Right ventricle myocardium superior (tissue), 1 donor: Measurements from ENCODE around the gene DMGDH. TPM values are rescaled to one million over a fixed set of nuclear protein-coding genes. Genes with fewer than 3 reads are reported as not detected.

Experiments used
- ATAC-seq: fragments of 200-7000 bp; cut with Tn5 transposase; one replicate; pipeline ENCODE4 v1.9.1; 2020; ENCODE audit warnings: mild to moderate bottlenecking; ENCODE audit not compliant: poor library complexity
- DNase-seq: peaks from one replicate; pipeline ENCODE4 v3.0.0-alpha.2; 2020
- intact Hi-C: fragments of 100-400 bp; cut with DNase I; formaldehyde crosslinking; loops from one replicate; pipeline ENCODE4 v1.11.2; 2022
- total RNA-seq: library from RNA; stranded (reverse); fragmentation: NEBNext Ultra II Directional; extraction: Animal tissue kit (Norgen Biotek cat#: 25700); gene quantifications from one replicate; pipeline ENCODE4 v1.2.1, GENCODE V29; 2021
- donor health status: DM: no; HTN: yes; CAD: no; lungs with severe emphysema.

Gene DMGDH
- total RNA-seq, 1 donor from 2014 or later, result 2.2 TPM

GRCh38 chr5:79075646-79076426 is 6.4 kb upstream of the DMGDH start:
- peak; percentile 46 for DNase-seq
- intact Hi-C loops, result no loop called here
- peak; percentile 87 for ATAC-seq

GRCh38 chr5:79074641-79075040 is 5.2 kb upstream of the DMGDH start:
- ATAC-seq, result no peak

DNA sequence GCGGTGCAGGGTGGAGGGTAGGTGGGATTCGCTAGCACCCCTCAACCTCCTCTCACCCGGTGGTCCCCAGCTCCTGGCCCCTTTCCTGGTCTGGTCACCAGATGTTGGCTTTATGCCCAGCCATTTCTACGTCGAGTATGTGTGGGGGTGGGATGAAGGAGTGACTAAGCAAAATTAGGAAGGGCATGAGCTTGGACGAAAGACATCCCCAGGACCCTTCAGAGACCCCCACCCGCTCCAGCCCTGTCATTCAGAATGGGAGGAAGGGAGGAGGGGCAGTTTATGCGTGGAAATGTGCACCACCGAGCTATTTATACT is 835 bp upstream of the DMGDH start:
- no peak for DNase-seq
- peak; percentile 45 for ATAC-seq
- intact Hi-C loops, result no loop called here

More at GRCh38 chr5:79074641-79075040, 5.2 kb upstream of the DMGDH start:
- no peak for DNase-seq
- intact Hi-C loops, result no loop called here

DNA sequence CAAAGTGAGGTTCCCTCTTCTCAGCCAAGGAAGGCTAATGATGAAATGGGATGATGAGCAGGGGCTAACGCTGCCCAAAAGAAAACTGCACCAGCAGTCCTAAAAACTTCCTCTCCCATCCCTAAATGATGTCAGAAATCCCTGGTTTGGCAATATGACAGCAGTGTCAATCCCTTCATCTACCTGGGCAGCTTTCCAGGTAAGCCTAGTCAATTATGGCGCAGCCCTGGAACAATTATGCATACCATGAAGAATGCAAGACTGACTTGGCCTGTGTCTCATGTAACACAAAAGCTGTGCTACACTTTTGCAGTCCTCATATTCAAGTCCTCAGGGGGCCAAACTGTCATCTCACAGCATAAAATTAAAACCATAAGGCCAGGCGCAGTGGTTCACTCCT is 7.0 kb downstream of the DMGDH start:
- intact Hi-C loops, result no loop called here

GRCh38 chr5:79059674-79060073 is 9.8 kb downstream of the DMGDH start:
- intact Hi-C loops, result no loop called here
- DNase-seq (no peak), ATAC-seq (no peak)

More for the DNA sequence above, 7.0 kb downstream of the DMGDH start:
- DNase-seq (no peak), ATAC-seq (no peak)

DNA sequence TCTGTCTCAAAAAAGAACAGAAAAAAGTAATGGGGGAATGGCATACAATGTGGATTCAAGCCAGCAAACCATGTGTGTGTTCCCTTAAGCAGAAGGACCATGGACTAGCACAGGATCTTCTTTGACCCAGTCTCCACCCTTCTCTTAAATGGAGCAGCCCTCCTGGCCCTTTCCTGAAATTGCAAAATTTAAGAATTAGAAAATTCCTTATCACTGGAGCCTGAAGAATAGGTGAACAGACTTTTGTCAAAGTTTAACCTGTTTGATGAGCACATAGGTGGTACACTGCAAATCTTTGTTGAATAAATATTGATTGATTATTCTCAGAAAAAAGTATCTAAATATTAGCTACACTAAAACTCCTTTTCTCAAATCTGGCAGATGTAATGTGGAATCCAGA is 12.6 kb downstream of the DMGDH start:
- intact Hi-C loops, result no loop called here

DNA sequence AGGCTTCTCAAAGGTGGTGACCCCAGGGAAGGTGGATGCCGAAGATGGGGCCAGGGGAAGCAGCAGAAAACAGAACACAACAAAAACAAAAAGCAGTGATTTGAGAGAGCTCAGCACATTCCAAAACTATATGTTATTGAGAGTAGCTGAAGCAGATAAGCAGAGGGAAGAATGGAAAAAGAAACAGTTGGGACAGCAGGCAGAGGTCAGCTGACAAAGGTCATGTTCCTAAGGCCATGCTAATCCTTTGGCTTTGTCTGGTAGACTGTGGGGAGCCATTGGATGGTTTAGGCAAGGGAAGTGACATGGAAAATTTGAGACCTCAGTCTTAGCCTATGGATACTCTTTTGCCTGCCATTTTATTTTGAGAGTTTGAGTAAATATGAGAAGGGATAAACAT is 14.5 kb downstream of the DMGDH start:
- no peak for ATAC-seq
- intact Hi-C loops, result no loop called here
- DNase-seq, result no peak

More for the DNA sequence above, 12.6 kb downstream of the DMGDH start:
- DNase-seq, result no peak
- no peak for ATAC-seq

- intact Hi-C loops, result no loop called here
- ATAC-seq, result no peak
- no peak for DNase-seq
Measured at GRCh38 chr5:79053321-79053720, 16.2 kb downstream of the DMGDH start.

GRCh38 chr5:79050498-79050897 is 19.0 kb downstream of the DMGDH start:
- DNase-seq (no peak), ATAC-seq (no peak)
- intact Hi-C loops, result no loop called here

GRCh38 chr5:79048437-79048836 is 21.0 kb downstream of the DMGDH start:
- DNase-seq (no peak), ATAC-seq (no peak)
- intact Hi-C loops, result no loop called here

GRCh38 chr5:79047199-79047598 is 22.3 kb downstream of the DMGDH start:
- DNase-seq, result no peak
- intact Hi-C loops, result no loop called here
- ATAC-seq, result no peak

DNA sequence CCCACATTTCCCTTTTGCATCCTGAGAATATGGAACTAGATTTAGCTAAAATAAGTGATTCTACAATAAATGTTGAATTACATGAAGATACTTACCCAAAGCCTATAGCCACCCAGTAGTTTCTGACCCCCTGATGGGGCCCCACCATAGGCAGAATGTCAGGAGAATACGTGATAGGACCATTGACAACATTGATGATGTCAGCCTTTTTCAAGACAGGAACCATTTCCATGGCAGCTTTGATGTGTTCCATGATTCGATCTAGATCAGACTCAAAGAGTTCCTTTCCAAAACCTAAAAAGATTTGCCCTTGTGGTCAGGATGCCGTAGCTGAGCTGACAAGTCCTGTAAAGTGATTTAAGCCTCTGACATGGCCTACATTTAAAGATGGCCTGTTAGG is 27.3 kb downstream of the DMGDH start:
- DNase-seq (no peak), ATAC-seq (no peak)
- intact Hi-C loops, result no loop called here

DNA sequence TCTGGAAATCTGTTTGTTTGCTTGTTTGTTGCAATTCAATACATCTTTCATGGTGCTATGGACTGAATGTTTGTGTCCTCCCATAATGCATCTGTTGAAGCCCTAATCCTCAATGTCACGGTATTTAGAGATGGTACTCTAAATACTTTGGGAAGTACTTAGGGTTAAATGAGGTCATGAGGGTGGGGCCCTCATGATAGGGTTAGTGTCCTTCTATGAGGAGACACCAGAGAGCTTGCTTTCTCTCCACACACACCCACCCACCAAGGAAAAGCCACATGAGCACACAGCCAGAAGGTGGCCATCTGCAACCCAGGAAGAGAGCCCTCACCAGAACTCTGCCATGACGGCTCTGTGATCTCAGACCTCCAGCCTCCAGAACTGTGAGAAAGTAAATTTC is 32.7 kb downstream of the DMGDH start:
- DNase-seq (no peak), ATAC-seq (no peak)
- intact Hi-C loops, result no loop called here

GRCh38 chr5:79035237-79035636 is 34.2 kb downstream of the DMGDH start:
- intact Hi-C loops, result no loop called here
- DNase-seq, result no peak
- no peak for ATAC-seq

DNA sequence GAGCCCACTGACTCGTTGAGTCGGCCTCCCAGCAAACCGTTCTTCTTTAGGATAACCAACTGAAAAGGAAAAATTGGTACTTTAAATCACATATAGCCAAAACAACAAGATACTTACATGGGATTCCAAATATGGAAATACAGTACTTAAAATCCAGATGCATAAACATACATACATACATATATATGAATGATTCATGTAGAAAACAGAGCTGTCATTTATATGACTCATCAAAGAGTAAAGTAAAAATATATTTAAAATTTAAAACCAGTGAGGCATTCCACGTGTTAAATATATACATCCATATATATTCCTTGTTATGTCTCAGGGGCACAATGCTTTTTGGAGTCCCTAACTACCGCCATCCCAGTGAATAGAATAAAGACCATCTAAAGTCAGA is 36.7 kb downstream of the DMGDH start:
- DNase-seq (no peak), ATAC-seq (no peak)
- intact Hi-C loops, result loop anchor here (5.0 kb wide), 1 partner anchor 85 kb away; no protein-coding TSS in a partner anchor

- ATAC-seq, result no peak
- intact Hi-C loops, result loop anchor here (5.0 kb wide), 1 partner anchor 85 kb away; no protein-coding TSS in a partner anchor
- no peak for DNase-seq
Measured at GRCh38 chr5:79032031-79032695, 37.3 kb downstream of the DMGDH start.

GRCh38 chr5:79031485-79031867 is 38.0 kb downstream of the DMGDH start:
- intact Hi-C loops, result loop anchor here (5.0 kb wide), 1 partner anchor 86 kb away; no protein-coding TSS in a partner anchor
- ATAC-seq (no peak), DNase-seq (no peak)

DNA sequence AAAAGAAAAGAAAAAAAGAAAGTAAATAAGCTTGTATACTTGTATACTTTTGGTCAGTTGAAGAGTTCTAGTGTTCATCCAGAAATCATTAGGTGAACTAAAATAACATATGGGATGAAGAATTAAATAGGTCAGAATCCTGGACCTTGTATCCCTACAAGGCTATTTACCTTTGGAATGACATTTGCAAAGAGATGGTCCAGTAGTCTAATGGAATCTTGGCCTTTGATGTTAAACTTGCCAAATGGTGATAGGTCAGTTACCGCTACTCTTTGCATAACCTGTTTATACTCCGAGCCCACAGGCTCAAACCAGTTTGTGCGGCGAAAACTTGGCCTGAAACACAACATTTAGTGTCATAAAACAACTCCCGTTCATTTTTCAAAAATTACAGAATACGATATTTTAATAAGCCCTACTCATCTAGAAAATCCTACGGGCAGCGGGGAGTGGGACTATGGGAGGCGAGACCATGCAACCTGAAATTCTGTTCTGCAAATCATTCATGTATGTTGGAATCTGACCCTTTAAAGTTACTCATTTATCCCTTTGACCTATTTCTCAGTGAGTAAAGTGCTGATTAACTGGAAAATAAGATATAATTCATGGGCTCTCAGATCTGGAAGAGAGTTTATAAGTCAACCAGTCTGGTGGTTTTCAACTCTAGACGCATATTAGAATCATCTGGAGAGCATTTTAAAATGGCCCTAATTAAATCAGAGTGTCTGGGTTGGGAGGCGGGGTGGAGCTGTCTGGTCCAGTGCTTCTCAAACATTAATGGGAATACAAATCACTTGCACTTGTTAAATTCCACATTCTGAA is 38.6 kb downstream of the DMGDH start:
- intact Hi-C loops, result loop anchor here (5.0 kb wide), 1 partner anchor 86 kb away; no protein-coding TSS in a partner anchor
- no peak for DNase-seq
- ATAC-seq, result no peak

DNA sequence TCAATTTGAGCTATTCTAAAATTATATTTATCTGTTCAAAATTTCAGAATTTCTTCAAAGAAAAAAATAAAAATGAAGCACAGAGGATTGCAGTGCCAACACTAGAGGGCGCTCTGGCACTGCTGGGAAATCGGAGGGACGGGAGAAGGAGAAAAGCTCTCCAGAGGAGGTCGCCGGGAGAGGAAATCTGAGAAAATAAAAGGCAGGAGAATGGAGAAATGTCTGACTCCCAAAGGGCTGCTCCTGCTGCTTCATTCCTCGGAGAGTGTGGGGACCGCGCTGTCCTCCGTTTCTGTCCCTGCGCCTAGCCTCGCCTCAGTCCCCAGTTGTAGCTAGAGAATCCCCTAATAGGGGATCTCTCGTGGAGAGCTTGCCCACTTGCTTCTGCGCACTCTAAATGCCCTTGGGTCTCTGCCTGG is 44.4 kb downstream of the DMGDH start:
- peak; percentile 87 for ATAC-seq
- intact Hi-C loops, result loop anchor here (2.0 to 5.0 kb wide), 2 partner anchors 82 to 108 kb away; no protein-coding TSS in a partner anchor
- peak; percentile 62 for DNase-seq
